ENCODE data around the gene GNL3. TPM values are rescaled to one million over a fixed set of nuclear protein-coding genes. Genes with fewer than 3 reads are reported as not detected.

GNL3 gene
- total and polyA plus RNA-seq, 2 of the 8 experiments (the other 6 are each of a cell fraction or from before 2014, with no cell fraction given): 45.5 to 184 TPM

DNA sequence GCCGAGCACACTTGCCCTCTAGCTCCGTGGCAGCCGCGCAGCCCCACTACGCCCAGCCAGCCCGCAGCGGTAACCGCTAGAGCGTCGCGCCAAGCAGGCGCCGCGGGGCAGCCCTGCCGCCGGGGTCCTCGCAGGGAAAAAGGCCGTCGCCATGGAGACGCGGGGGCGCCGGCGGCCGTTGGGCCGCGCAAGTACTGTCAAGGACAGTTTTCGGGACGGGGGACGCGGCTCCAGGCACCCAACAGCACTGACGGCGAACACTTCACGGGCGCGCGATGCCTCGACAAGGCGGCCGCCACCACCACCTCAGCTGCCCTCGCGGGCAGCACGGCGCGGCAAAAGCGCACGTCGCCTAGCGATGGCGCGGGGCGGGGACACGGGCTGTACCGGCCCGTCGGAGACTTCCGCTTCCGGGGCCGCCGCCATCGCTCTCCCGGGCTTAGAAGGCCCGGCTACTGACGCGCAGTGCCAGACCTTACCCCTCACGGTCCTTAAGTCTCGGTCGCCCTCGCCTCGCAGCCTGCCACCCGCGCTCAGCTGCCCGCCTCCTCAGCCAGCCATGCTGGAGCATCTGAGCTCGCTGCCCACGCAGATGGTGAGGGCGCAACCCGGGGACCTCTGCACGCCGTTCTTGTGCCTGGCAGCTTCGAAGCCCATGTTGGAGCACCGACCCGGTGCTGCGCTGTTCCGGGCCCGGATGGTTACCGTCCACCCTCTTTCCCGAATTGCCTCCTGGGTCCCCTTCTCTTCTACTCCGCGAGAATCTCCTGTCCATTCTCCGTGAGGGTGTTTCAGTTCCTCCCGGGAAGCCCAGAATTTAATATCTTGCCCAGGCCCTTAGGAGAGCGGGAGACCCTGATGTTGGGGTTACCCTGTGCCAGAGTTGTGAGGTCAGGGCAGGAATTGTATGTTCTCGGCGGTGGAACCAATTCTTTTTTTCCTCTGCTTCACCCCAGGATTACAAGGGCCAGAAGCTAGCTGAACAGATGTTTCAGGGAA, 20.2 kb downstream of the GNL3 start, which contains the start of the genes GLT8D1 and SPCS1 (continued):
- TF ChIP-seq, protein P1, sequence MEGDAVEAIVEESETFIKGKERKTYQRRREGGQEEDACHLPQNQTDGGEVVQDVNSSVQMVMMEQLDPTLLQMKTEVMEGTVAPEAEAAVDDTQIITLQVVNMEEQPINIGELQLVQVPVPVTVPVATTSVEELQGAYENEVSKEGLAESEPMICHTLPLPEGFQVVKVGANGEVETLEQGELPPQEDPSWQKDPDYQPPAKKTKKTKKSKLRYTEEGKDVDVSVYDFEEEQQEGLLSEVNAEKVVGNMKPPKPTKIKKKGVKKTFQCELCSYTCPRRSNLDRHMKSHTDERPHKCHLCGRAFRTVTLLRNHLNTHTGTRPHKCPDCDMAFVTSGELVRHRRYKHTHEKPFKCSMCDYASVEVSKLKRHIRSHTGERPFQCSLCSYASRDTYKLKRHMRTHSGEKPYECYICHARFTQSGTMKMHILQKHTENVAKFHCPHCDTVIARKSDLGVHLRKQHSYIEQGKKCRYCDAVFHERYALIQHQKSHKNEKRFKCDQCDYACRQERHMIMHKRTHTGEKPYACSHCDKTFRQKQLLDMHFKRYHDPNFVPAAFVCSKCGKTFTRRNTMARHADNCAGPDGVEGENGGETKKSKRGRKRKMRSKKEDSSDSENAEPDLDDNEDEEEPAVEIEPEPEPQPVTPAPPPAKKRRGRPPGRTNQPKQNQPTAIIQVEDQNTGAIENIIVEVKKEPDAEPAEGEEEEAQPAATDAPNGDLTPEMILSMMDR (IDR thresholded peaks at IDR 0.05; ENCODE audit: control extremely low read depth in 1 of 3, insufficient read depth in 1 of 3, low read depth in 1 of 3, low read length in 3 of 3): no peak
- TF ChIP-seq CBX8 (IDR thresholded peaks at IDR 0.05; ENCODE audit: borderline replicate concordance, low read depth, low read length) (no peak), TAF1 (IDR thresholded peaks at IDR 0.05; ENCODE audit: low read depth, low read length) (peak; percentile 63), SAP30 (IDR thresholded peaks at IDR 0.05; ENCODE audit: insufficient read depth, insufficient replicate concordance, low read length) (no peak), KDM5A (IDR thresholded peaks at IDR 0.05; ENCODE audit: low read length) (peak; percentile 71), TEAD4 (IDR thresholded peaks at IDR 0.05; ENCODE audit: low read depth, low read length) (no peak), POLR2A (IDR thresholded peaks at IDR 0.05; ENCODE audit: control extremely low read depth in 1 of 2, low read depth in 2 of 2, low read length in 2 of 2) (peak in 1 of 2 experiments; percentile 83; a peak in 2 of 3 replicates), ZNF274 (IDR thresholded peaks at IDR 0.05; ENCODE audit: borderline replicate concordance, extremely low read depth, low read length) (no peak), EGR1 (IDR thresholded peaks at IDR 0.05; ENCODE audit: borderline replicate concordance, low read depth, low read length) (no peak), CHD2 (IDR thresholded peaks at IDR 0.05; ENCODE audit: low read length) (no peak), CEBPB (IDR thresholded peaks at IDR 0.05; ENCODE audit: low read depth, low read length) (no peak), RNF2 (IDR thresholded peaks at IDR 0.05; ENCODE audit: borderline replicate concordance, low read depth, low read length, missing control alignments, poor library complexity, severe bottlenecking) (no peak), CREB1 (IDR thresholded peaks at IDR 0.05) (peak; percentile 83), YY1 (IDR thresholded peaks at IDR 0.05; ENCODE audit: low read depth, low read length) (peak; percentile 89), MAFK (IDR thresholded peaks at IDR 0.05; ENCODE audit: low read depth, low read length) (no peak), PHF8 (conservative IDR thresholded peaks at IDR 0.05; ENCODE audit: low read depth, low read length) (peak; percentile 73), TCF12 (IDR thresholded peaks at IDR 0.05; ENCODE audit: low read depth, low read length) (no peak), GTF2F1 (IDR thresholded peaks at IDR 0.05; ENCODE audit: borderline replicate concordance, low read depth, low read length) (no peak), FOSL1 (IDR thresholded peaks at IDR 0.05; ENCODE audit: insufficient read depth, low read depth, low read length) (0 out of 2 replicates have a peak, but pooled peaks have one; percentile 27), KDM4A (IDR thresholded peaks at IDR 0.05; ENCODE audit: low read depth, low read length, severe bottlenecking) (peak; percentile 89)

Measured in H1 (cell line).